AG04450 (cell line): ENCODE measurements around the gene ZNF790. TPM values are rescaled to one million over a fixed set of nuclear protein-coding genes. Genes with fewer than 3 reads are reported as not detected.

ENCODE experiments used
- CTCF ChIA-PET: fragments of 300-600, 350-600 bp; formaldehyde crosslinking; extraction: SDS; loops from one replicate; lab custom pipeline; 2022; ENCODE audit warnings: antibody characterized with exemption, inconsistent platforms; lab: Charles Lee
- POLR2A ChIA-PET: fragments of 350-600 bp; formaldehyde crosslinking; extraction: SDS; loops from one replicate; lab custom pipeline; 2021; ENCODE audit warnings: antibody characterized with exemption, inconsistent platforms; lab: Yijun Ruan, JAX
- DNase-seq: peaks from one replicate; pipeline ENCODE4 v3.0.0-alpha.2; 2011; ENCODE audit warnings: low read depth, low spot score
- H3K27ac ChIP-seq: one replicate; pipeline ENCODE4 v1.5.1; 2012; ENCODE audit warnings: low read depth, low read length, control low read depth
- H3K27me3 ChIP-seq: one replicate; pipeline ENCODE4 v1.6.0; 2012; ENCODE audit warnings: low read length; ENCODE audit not compliant: control insufficient read depth, insufficient read depth
- H3K4me3 ChIP-seq: 2 replicates; pipeline ENCODE4 v1.5.1; 2011; ENCODE audit warnings: mild to moderate bottlenecking, low read depth, low read length, control low read depth
- H3K9me3 ChIP-seq: 2 replicates; pipeline ENCODE4 v1.5.1; 2012; ENCODE audit warnings: low read length; ENCODE audit not compliant: control insufficient read depth, insufficient read depth
- CTCF ChIP-seq: IDR thresholded peaks from 2 replicates; pipeline ENCODE4 v1.5.1; 2011; ENCODE audit warnings: low read depth, low read length, control low read depth, inconsistent platforms
- polyA plus RNA-seq: library from polyadenylated mRNA; depleted of rRNA; stranded (reverse); fragments of >200 nt; gene quantifications from 2 replicates; pipeline ENCODE4 v1.2.3, GENCODE V29; 2011

Gene ZNF790
- polyA plus RNA-seq, 1 experiment = 4.1 TPM

- Histone ChIP-seq H3K4me3 (peak overlapping the region; percentile 80), H3K27me3 (no peaks in the 10 kb centered on the region), H3K9me3 (peaks cover 31% of the 10 kb centered on the region), H3K27ac (peak overlapping the region; percentile 80)
- no peak for TF ChIP-seq CTCF
- CTCF ChIA-PET = no interaction called here
- POLR2A ChIA-PET = interaction anchor here (0.7 to 2.4 kb wide), 4 partner anchors 12 to 623 kb away, joined by 3 to 29 read pairs (median 6); partner anchors contain the start of genes ZNF146, ZNF345 and ZNF565
- DNase-seq = no peak
These were observed 846 bp downstream of the ZNF790 start for GRCh38 chr19:36837176-36837905.

- POLR2A ChIA-PET = no interaction called here
- Histone ChIP-seq H3K9me3 (peaks cover 55% of the 10 kb centered on the region), H3K27me3 (no peaks in the 10 kb centered on the region), H3K27ac (no peak overlapping the region), H3K4me3 (no peak overlapping the region)
- no peak for DNase-seq
- TF ChIP-seq CTCF = no peak
- CTCF ChIA-PET = no interaction called here
These were observed 4.8 kb downstream of the ZNF790 start for GRCh38 chr19:36833430-36833829.

GRCh38 chr19:36821758-36822157 lies 16.4 kb downstream of the ZNF790 start:
- DNase-seq = no peak
- no peak overlapping the region for H3K4me3 ChIP-seq
- ChIA-PET CTCF (no interaction called here), POLR2A (no interaction called here)
- no peak overlapping the region for H3K27ac ChIP-seq
- H3K27me3 ChIP-seq = no peaks in the 10 kb centered on the region
- H3K9me3 ChIP-seq = peaks cover 48% of the 10 kb centered on the region
- TF ChIP-seq CTCF = no peak

- no peak overlapping the region for H3K27ac ChIP-seq
- no peaks in the 10 kb centered on the region for H3K27me3 ChIP-seq
- H3K4me3 ChIP-seq = no peak overlapping the region
- no peak for TF ChIP-seq CTCF
- CTCF ChIA-PET = no interaction called here
- DNase-seq = no peak
- H3K9me3 ChIP-seq = peaks cover 53% of the 10 kb centered on the region
- POLR2A ChIA-PET = no interaction called here
These were observed 19.0 kb downstream of the ZNF790 start for GRCh38 chr19:36819130-36819630.

GRCh38 chr19:36807029-36807428 lies 31.2 kb downstream of the ZNF790 start:
- DNase-seq = no peak
- no peak overlapping the region for H3K27ac ChIP-seq
- POLR2A ChIA-PET = no interaction called here
- CTCF ChIA-PET = no interaction called here
- no peak for TF ChIP-seq CTCF
- no peaks in the 10 kb centered on the region for H3K27me3 ChIP-seq
- no peak overlapping the region for H3K4me3 ChIP-seq
- peaks cover 44% of the 10 kb centered on the region for H3K9me3 ChIP-seq
